Muscle layer of colon (tissue), 2 donors: ENCODE measurements around the gene HIGD2A.

ENCODE experiments used
- H3K27ac ChIP-seq: one replicate; pipeline ENCODE4 v1.7.0; 2013; ENCODE audit warnings: low read depth, mild to moderate bottlenecking, low read length, moderate library complexity
- H3K27me3 ChIP-seq, 2 donors: one replicate each; pipeline ENCODE4 v1.7.0; 2013; ENCODE audit warnings: low read length in 2 of 2, mild to moderate bottlenecking in 2 of 2; ENCODE audit not compliant: insufficient read depth in 2 of 2, control insufficient read depth in 1 of 2
- H3K36me3 ChIP-seq: one replicate; pipeline ENCODE4 v1.7.0; 2013; ENCODE audit warnings: mild to moderate bottlenecking, low read length; ENCODE audit not compliant: insufficient read depth
- H3K4me1 ChIP-seq: one replicate; pipeline ENCODE4 v1.7.0; 2013; ENCODE audit warnings: mild to moderate bottlenecking, low read length; ENCODE audit not compliant: insufficient read depth
- H3K4me3 ChIP-seq, 2 donors: one replicate each; pipeline ENCODE4 v1.7.0; 2013; ENCODE audit warnings: low read length in 2 of 2, low read depth in 1 of 2, mild to moderate bottlenecking in 1 of 2, moderate library complexity in 1 of 2
- H3K9ac ChIP-seq: one replicate; pipeline ENCODE4 v1.7.0; 2013; ENCODE audit warnings: low read length
- H3K9me3 ChIP-seq: one replicate; pipeline ENCODE4 v1.7.0; 2013; ENCODE audit warnings: mild to moderate bottlenecking, low read length
- donor health status: abdominal sarcoma.
- donor health status: Adenocarcinoma of cecum.

The HIGD2A gene

GRCh38 chr5:176412517-176413254 is 24.1 kb downstream of the HIGD2A start:
- Histone ChIP-seq H3K9ac (no peak overlapping the region), H3K27ac (no peak overlapping the region), H3K36me3 (peaks cover 21% of the 10 kb centered on the region), H3K4me1 (peaks cover 35% of the 10 kb centered on the region), H3K4me3 (no peak overlapping the region), H3K27me3 (no peaks in the 10 kb centered on the region), H3K9me3 (no peaks in the 10 kb centered on the region)

GRCh38 chr5:176413255-176413565 is 24.7 kb downstream of the HIGD2A start:
- Histone ChIP-seq H3K27me3 (no peaks in the 10 kb centered on the region), H3K9me3 (no peaks in the 10 kb centered on the region), H3K9ac (no peak overlapping the region), H3K4me1 (peaks cover 35% of the 10 kb centered on the region), H3K27ac (no peak overlapping the region), H3K36me3 (peaks cover 17% of the 10 kb centered on the region), H3K4me3 (no peak overlapping the region)

DNA sequence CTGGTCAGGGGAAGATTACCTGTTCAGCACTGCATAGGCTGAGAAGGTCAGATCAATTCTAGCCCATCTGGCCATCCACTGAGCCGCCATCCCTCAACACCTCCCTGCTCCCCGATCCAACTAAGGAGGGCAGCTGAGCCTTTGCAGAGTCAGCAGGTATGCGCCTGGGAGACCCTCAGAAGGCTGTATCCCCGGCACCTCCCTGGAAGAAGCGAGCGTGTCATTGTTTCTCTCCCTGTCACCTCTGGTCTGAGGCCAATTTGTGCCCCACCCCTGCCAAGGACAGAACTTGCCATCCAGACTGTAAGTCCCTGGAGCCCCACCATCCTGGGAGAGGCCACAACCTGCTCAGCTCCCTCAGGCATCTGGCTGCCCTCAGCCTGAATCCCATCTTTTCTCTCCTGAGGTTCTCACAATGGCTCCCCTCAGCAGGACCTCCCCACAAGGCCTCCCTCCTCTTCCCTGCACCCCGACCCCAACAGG is 25.2 kb downstream of the HIGD2A start:
- peaks cover 17% of the 10 kb centered on the region for H3K36me3 ChIP-seq
- no peaks in the 10 kb centered on the region for H3K27me3 ChIP-seq
- H3K9ac ChIP-seq: no peak overlapping the region
- peaks cover 35% of the 10 kb centered on the region for H3K4me1 ChIP-seq
- H3K4me3 ChIP-seq: no peak overlapping the region
- H3K27ac ChIP-seq: no peak overlapping the region
- H3K9me3 ChIP-seq: no peaks in the 10 kb centered on the region

- no peaks in the 10 kb centered on the region for H3K27me3 ChIP-seq
- peaks cover 35% of the 10 kb centered on the region for H3K4me1 ChIP-seq
- H3K36me3 ChIP-seq: peaks cover 17% of the 10 kb centered on the region
- peak overlapping the region; percentile 48 to 89 for H3K4me3 ChIP-seq
- H3K9ac ChIP-seq: no peak overlapping the region
- H3K27ac ChIP-seq: no peak overlapping the region
- no peaks in the 10 kb centered on the region for H3K9me3 ChIP-seq
Measured at GRCh38 chr5:176414704-176415103, 26.2 kb downstream of the HIGD2A start.

- Histone ChIP-seq H3K27me3 (no peaks in the 10 kb centered on the region), H3K27ac (peak overlapping the region; percentile 83), H3K4me1 (peaks cover 35% of the 10 kb centered on the region), H3K9me3 (no peaks in the 10 kb centered on the region), H3K9ac (peak overlapping the region; percentile 86), H3K36me3 (peaks cover 10% of the 10 kb centered on the region), H3K4me3 (peak overlapping the region; percentile 48 to 89)
Measured at GRCh38 chr5:176415240-176415951, 26.8 kb downstream of the HIGD2A start.

- peak within 1 kb of the TSS; percentile 83 for H3K27ac ChIP-seq
- H3K27me3 ChIP-seq: no peaks in the 10 kb centered on the region
- peak within 1 kb of the TSS; percentile 86 for H3K9ac ChIP-seq
- no peaks in the 10 kb centered on the region for H3K9me3 ChIP-seq
- peaks cover 2% of the 10 kb centered on the region for H3K36me3 ChIP-seq
- peaks cover 35% of the 10 kb centered on the region for H3K4me1 ChIP-seq
- H3K4me3 ChIP-seq: peak within 1 kb of the TSS; percentile 48 to 89
Measured at GRCh38 chr5:176415952-176416924, 27.7 kb downstream of the HIGD2A start, which contains the start of gene CLTB. TSS of gene CLTB (minus strand) at chr5:176416539. CDS start at chr5:176416363, 176 bp downstream.

DNA sequence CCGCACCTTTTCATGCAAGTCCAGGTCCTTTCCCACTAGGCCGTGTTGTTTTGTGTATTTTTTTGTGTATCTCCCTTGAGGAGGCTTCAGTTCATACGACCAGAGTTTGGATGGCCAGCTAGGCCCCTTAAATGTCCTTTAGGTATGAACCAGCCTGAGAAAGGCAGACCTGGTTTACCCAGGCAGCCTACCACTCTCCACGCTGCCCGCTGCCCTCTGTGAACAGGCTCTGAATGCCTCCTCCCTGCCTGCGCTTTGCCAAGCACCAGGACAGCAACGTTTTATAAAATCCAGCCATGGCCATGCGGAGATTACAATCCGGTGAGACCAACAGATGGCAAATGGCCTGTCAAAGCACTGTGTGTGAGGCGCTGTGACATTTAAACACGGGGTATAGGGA is 28.4 kb downstream of the HIGD2A start:
- Histone ChIP-seq H3K4me3 (peak overlapping the region in 1 of 2 donors; percentile 53), H3K27me3 (no peaks in the 10 kb centered on the region), H3K9ac (peak overlapping the region; percentile 39), H3K27ac (peak overlapping the region; percentile 10), H3K9me3 (no peaks in the 10 kb centered on the region), H3K4me1 (peaks cover 35% of the 10 kb centered on the region), H3K36me3 (no peaks in the 10 kb centered on the region)

DNA sequence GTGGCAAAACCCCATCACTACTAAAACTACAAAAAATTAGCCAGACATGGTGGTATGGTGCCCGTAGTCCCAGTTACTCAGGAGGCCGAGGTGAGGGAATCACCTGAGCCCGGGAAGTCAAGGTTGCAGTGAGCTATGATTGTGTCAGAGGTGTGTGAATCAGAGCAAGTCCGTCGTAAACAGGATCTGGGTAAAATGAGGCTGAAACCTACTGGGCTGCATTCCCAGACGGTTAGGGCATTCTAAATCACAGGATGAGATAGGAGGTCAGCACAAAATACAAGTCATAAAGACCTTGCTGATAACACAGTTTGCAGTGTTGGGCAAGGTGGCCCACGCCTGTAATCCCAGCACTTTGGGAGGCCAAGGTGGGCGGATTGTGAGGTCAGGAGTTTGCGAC is 29.7 kb downstream of the HIGD2A start:
- Histone ChIP-seq H3K27me3 (no peaks in the 10 kb centered on the region), H3K27ac (no peak overlapping the region), H3K9me3 (no peaks in the 10 kb centered on the region), H3K36me3 (no peaks in the 10 kb centered on the region), H3K9ac (no peak overlapping the region), H3K4me3 (no peak overlapping the region), H3K4me1 (peaks cover 31% of the 10 kb centered on the region)

DNA sequence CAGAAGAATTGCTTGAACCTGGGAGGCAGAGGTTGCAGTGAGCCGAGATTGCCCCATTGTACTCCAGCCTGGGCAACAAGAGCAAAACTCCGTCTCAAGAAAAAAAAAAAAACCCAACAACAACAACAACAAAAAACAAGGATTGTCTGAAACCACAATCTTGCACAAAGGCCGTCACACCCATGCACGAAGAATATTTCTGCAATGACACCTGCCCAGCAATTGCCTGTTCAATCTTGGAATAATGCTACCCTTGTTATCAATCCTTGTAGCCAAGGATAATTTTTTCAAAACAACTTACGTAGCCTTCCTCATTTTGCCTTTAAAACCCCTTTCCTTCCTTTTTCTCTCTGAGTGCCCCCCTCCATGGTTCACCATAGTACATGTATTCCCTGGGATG is 31.5 kb downstream of the HIGD2A start:
- Histone ChIP-seq H3K27me3 (no peaks in the 10 kb centered on the region), H3K9me3 (no peaks in the 10 kb centered on the region), H3K4me3 (no peak overlapping the region), H3K36me3 (no peaks in the 10 kb centered on the region), H3K9ac (no peak overlapping the region), H3K27ac (no peak overlapping the region), H3K4me1 (peaks cover 13% of the 10 kb centered on the region)

- Histone ChIP-seq H3K4me1 (peaks cover 7% of the 10 kb centered on the region), H3K27ac (no peak overlapping the region), H3K36me3 (no peaks in the 10 kb centered on the region), H3K27me3 (no peaks in the 10 kb centered on the region), H3K4me3 (no peak overlapping the region), H3K9ac (no peak overlapping the region), H3K9me3 (no peaks in the 10 kb centered on the region)
Measured at GRCh38 chr5:176420972-176421544, 32.5 kb downstream of the HIGD2A start.

DNA sequence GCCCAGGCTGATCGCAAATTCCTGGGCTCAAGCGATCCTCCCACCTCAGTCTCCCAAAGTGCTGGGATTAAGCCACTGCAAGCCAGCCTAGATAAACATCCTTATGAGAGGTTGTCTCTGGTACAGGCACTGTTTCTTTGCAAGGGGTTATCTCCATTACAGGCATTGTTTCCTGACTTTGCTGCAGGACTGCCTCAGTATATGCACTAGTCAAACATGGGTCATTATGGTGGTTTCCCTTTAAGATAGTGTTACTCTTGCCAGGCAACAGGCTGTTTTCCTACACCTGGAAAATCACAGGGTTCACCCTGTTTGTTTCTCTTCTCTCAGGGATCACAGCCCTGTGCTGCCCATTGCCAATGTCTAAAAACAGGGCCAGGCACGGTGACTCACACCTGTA is 35.6 kb downstream of the HIGD2A start:
- Histone ChIP-seq H3K9me3 (no peaks in the 10 kb centered on the region), H3K36me3 (no peaks in the 10 kb centered on the region), H3K27ac (no peak overlapping the region), H3K4me3 (no peak overlapping the region), H3K9ac (no peak overlapping the region), H3K4me1 (no peaks in the 10 kb centered on the region), H3K27me3 (no peaks in the 10 kb centered on the region)
